A673 (cell line): ENCODE data around the gene CLNK. TPM values are rescaled to one million over a fixed set of nuclear protein-coding genes. Genes with fewer than 3 reads are reported as not detected.

ENCODE experiments used
- BruUV-seq: library from RNA; stranded (reverse); fragments of 400-500 nt; replicated peaks from 2 replicates; lab custom pipeline; 2021; lab: Mats Ljungman, UMichigan
- CTCF ChIA-PET: fragments of 300-600 bp; sonication (Branson Sonifier 250); formaldehyde crosslinking; loops from one replicate; lab custom pipeline; 2022; ENCODE audit warnings: antibody characterized with exemption; lab: Charles Lee
- POLR2A ChIA-PET: fragments of 300-600 bp; sonication (Branson Sonifier 250); formaldehyde crosslinking; loops from one replicate; lab custom pipeline; 2022; ENCODE audit warnings: antibody characterized with exemption; ENCODE audit not compliant: low non-redundant PET; lab: Charles Lee
- DNase-seq: peaks from one replicate; pipeline ENCODE4 v3.0.0-alpha.2; 2015; ENCODE audit warnings: low spot score
- H3K27ac ChIP-seq: fragments of 200-600 bp; sonication (generic); 2 replicates; pipeline ENCODE4 v1.5.1; 2016; ENCODE audit warnings: mixed run types, low read depth, mild to moderate bottlenecking, mixed read lengths, antibody characterized with exemption, low read length; ENCODE audit not compliant: poor library complexity, severe bottlenecking
- H3K27me3 ChIP-seq: fragments of 200-600 bp; sonication (generic); replicated peaks from 2 replicates; pipeline ENCODE4 v1.6.1; 2017; ENCODE audit warnings: mixed run types, low read depth, mild to moderate bottlenecking, mixed read lengths, antibody characterized with exemption, low read length; ENCODE audit not compliant: insufficient read depth, poor library complexity
- H3K36me3 ChIP-seq: fragments of 200-600 bp; sonication (generic); 2 replicates; pipeline ENCODE4 v1.6.1; 2016; ENCODE audit warnings: mixed run types, mild to moderate bottlenecking, mixed read lengths, antibody characterized with exemption, low read length; ENCODE audit not compliant: insufficient read depth, poor library complexity, severe bottlenecking
- H3K4me1 ChIP-seq: fragments of 200-600 bp; sonication (generic); 2 replicates; pipeline ENCODE4 v1.6.1; 2017; ENCODE audit warnings: mixed run types, mild to moderate bottlenecking, mixed read lengths, antibody characterized with exemption, low read length; ENCODE audit not compliant: insufficient read depth, poor library complexity, severe bottlenecking
- H3K4me3 ChIP-seq: fragments of 200-600 bp; sonication (generic); 2 replicates; pipeline ENCODE4 v1.5.1; 2016; ENCODE audit warnings: low read depth, mixed run types, mild to moderate bottlenecking, mixed read lengths, low read length; ENCODE audit not compliant: poor library complexity, severe bottlenecking
- H3K9me3 ChIP-seq: fragments of 200-600 bp; sonication (generic); 2 replicates; pipeline ENCODE4 v1.6.1; 2016; ENCODE audit warnings: mixed run types, low read depth, mild to moderate bottlenecking, mixed read lengths, antibody characterized with exemption, low read length; ENCODE audit not compliant: poor library complexity, severe bottlenecking
- EZH2 ChIP-seq: fragments of 200-600 bp; sonication (generic); IDR thresholded peaks from 2 replicates; pipeline ENCODE4 v1.6.1; 2017; ENCODE audit warnings: borderline replicate concordance, low read depth, mild to moderate bottlenecking, mixed read lengths, antibody characterized with exemption, low read length; ENCODE audit not compliant: poor library complexity, severe bottlenecking
- intact Hi-C: fragments of 100-400 bp; cut with micrococcal nuclease; formaldehyde crosslinking; loops from one replicate; pipeline ENCODE4 v1.10.0; 2022; ENCODE audit not compliant: unreplicated experiment
- total RNA-seq: library from RNA; stranded (reverse); gene quantifications from 2 replicates; pipeline ENCODE4 v1.2.3, GENCODE V29; 2021
- TF ChIP-seq, protein P1 (sequence below): fragments of 300-800, 200-600 bp; sonication (generic); conservative IDR thresholded peaks from 2 replicates; pipeline ENCODE4 v1.5.1; 2017; ENCODE audit warnings: low read depth, mild to moderate bottlenecking, antibody characterized with exemption, low read length, moderate library complexity, mixed read lengths

Gene CLNK
- total RNA-seq, 1 experiment from 2014 or later, result not detected

DNA sequence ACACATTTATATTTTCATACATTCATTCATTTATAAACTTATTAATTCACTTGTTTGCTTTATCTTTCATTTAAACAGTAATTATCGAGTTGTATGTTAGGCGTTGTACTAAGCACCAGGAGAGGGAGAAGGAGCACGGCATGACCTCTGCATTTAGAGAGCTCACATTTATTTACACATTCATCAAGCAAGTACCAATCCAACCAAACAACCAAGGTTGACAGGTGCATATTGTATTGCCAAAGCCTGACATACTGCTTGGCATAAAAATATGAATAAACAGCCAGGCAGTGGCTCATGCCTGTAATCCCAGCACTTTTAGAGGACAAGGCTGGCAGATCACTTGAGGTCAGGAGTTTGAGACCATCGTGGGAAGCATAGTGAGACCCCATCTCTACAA lies 37.0 kb upstream of the CLNK start:
- POLR2A ChIA-PET, result no interaction called here
- no peak for DNase-seq
- CTCF ChIA-PET, result no interaction called here
- Histone ChIP-seq H3K4me3 (no peak overlapping the region), H3K27me3 (no peaks in the 10 kb centered on the region), H3K4me1 (no peaks in the 10 kb centered on the region), H3K27ac (no peak overlapping the region), H3K9me3 (peaks cover 18% of the 10 kb centered on the region), H3K36me3 (no peaks in the 10 kb centered on the region)
- BruUV-seq, result no TSS peak
- no peak for TF ChIP-seq EZH2
- TF ChIP-seq, protein P1, sequence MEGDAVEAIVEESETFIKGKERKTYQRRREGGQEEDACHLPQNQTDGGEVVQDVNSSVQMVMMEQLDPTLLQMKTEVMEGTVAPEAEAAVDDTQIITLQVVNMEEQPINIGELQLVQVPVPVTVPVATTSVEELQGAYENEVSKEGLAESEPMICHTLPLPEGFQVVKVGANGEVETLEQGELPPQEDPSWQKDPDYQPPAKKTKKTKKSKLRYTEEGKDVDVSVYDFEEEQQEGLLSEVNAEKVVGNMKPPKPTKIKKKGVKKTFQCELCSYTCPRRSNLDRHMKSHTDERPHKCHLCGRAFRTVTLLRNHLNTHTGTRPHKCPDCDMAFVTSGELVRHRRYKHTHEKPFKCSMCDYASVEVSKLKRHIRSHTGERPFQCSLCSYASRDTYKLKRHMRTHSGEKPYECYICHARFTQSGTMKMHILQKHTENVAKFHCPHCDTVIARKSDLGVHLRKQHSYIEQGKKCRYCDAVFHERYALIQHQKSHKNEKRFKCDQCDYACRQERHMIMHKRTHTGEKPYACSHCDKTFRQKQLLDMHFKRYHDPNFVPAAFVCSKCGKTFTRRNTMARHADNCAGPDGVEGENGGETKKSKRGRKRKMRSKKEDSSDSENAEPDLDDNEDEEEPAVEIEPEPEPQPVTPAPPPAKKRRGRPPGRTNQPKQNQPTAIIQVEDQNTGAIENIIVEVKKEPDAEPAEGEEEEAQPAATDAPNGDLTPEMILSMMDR, result no peak
- intact Hi-C loops, result no loop called here

DNA sequence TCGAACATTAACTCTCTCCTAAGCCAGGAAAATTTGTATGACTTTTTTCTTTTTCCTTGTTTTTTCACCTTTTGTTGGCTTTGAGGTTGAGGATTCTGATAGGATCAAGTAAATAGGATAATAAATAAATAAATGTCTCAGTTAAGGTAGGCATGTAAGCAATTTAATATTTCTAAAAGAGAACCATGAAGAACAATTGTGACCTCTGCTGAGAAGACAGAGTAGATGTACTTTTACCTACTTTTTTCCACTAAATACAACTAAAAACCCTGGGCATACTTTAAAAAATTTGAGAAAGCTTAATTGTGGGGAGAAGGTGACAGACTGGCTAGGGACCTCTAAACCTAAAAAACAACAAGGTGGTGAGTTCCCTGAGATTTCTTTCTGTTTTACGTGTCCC lies 31.6 kb upstream of the CLNK start:
- Histone ChIP-seq H3K27ac (no peak overlapping the region), H3K36me3 (no peaks in the 10 kb centered on the region), H3K4me3 (no peak overlapping the region), H3K4me1 (no peaks in the 10 kb centered on the region), H3K9me3 (peaks cover 30% of the 10 kb centered on the region), H3K27me3 (no peaks in the 10 kb centered on the region)
- POLR2A ChIA-PET, result no interaction called here
- no TSS peak for BruUV-seq
- intact Hi-C loops, result no loop called here
- no peak for DNase-seq
- CTCF ChIA-PET, result no interaction called here
- TF ChIP-seq, protein P1, result no peak
- TF ChIP-seq EZH2, result no peak

DNA sequence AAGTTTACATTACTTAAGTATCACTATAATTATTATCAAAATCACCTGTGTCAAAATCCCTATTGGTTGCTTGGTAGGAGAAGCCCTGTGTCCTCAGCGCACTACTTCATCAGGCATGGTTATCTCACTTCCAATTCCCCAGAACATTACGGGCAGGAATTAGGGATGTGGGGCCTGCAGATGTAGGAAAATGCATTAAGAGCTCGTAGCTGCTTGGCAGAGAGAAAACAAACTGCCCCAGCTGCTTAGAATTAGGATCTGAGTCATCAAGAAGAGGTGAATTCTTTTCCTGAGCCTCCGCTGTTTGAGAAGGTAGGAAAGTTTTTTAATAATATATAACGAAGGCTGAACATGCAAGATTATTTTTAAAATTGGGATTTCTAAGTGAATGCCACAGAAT lies 31.1 kb upstream of the CLNK start:
- CTCF ChIA-PET, result no interaction called here
- POLR2A ChIA-PET, result no interaction called here
- no peak for TF ChIP-seq EZH2
- TF ChIP-seq, protein P1, result no peak
- no peak overlapping the region for H3K27ac ChIP-seq
- intact Hi-C loops, result no loop called here
- H3K27me3 ChIP-seq, result no peaks in the 10 kb centered on the region
- peaks cover 30% of the 10 kb centered on the region for H3K9me3 ChIP-seq
- no TSS peak for BruUV-seq
- H3K4me3 ChIP-seq, result no peak overlapping the region
- H3K4me1 ChIP-seq, result no peaks in the 10 kb centered on the region
- H3K36me3 ChIP-seq, result no peaks in the 10 kb centered on the region
- DNase-seq, result no peak
